ENCODE results near the gene PFDN4.

PFDN4 gene

DNA sequence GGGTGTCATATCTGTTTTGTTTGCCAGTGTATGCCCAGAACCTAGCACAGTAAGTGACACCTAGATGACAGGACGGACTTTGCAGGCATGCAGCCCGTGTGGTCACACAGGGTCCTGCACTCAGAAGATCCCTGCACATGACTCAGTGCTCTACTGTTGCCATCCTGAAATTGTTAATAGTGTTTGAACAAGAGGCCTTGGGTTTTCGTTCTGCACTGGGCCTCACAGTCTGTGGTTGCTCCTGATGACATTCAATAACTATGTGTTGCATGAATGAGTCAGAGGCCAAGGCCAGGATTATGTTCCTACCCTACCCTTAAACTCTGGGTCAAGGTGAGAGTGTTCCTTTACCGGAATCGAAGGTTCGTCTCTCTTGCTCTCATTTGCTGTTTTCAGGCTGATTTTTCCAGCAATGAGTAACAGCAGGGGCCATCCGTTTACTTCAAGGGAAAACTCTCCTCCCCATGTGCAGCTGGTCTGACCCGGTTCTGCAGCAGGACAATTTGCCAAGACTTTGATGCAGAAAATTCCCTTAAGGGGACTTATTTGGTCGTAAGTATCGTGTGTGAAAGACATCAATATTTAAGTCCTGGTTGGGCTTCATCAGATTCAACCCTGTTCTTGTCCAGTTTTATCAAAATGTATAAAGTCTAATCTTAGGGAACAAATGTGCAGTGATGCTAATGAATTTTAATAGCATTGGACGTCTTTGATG is 13.0 kb upstream of the PFDN4 start:
- no peak for DNase-seq (ENCODE audit: insufficient read length)
- FAIRE-seq: no peak
- TF ChIP-seq TAF1 (IDR thresholded peaks at IDR 0.05; ENCODE audit: borderline replicate concordance, low read depth, low read length): no peak
- no peak for TF ChIP-seq POLR2AphosphoS5 (IDR thresholded peaks at IDR 0.05; ENCODE audit: low read depth, low read length)
- TF ChIP-seq POLR2A (IDR thresholded peaks at IDR 0.05; ENCODE audit: low read depth, low read length): no peak

DNA sequence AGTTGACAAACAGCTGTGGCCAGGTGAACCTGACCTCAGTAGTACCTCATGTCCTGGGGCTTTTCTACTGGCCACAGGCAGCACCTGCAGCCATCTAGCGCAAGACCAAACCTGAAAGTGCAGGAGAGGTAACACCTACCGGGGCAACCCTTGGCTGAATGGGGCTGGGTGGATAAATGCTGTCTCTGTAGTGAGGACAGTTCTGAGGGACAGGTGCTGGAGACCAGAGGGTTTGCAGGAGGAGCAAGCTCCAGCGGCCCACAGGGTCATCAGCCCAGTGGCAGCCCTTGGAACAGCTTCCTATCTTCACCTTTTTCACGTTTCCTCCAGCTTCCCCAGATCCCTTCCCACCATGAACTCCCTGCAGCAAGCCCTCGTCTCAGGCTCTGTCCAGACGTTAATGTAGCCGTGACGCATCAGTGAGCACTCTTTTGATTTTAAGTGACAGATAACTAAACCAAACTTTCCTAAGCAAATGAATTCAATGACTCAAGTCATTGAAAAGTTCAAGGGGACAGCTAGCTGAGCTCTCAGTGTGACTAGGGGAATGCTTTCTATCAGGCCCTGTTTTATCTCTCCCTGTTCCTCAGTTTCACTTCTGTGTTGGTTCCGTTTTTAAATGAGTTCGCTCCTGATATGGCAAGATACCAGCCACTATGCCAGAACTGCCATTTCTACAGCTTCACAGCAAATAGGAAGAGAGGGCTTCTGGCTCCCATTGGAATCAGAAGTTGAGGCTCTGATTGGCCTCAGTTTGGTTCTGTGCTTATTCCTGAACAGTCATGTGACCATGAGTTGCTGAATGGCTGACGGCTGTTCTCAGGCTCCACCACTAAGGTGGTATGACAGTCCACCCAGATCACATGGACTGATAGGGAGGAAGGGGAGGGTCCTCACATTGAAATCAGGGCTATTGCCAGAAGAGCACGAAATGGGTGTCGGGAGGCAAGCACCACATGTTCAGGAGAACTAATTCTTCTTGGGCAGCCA is 12.1 kb upstream of the PFDN4 start:
- no peak for TF ChIP-seq POLR2A (IDR thresholded peaks at IDR 0.05; ENCODE audit: low read depth, low read length)
- FAIRE-seq (no peak), DNase-seq (ENCODE audit: insufficient read length) (no peak)

- FAIRE-seq (no peak), DNase-seq (ENCODE audit: insufficient read length) (no peak)
- TF ChIP-seq TAF1 (IDR thresholded peaks at IDR 0.05; ENCODE audit: borderline replicate concordance, low read depth, low read length): no peak
- no peak for TF ChIP-seq POLR2A (IDR thresholded peaks at IDR 0.05; ENCODE audit: low read depth, low read length)
- no peak for TF ChIP-seq POLR2AphosphoS5 (IDR thresholded peaks at IDR 0.05; ENCODE audit: low read depth, low read length)
These were observed 10.0 kb upstream of the PFDN4 start for GRCh38 chr20:54197621-54198604.

DNA sequence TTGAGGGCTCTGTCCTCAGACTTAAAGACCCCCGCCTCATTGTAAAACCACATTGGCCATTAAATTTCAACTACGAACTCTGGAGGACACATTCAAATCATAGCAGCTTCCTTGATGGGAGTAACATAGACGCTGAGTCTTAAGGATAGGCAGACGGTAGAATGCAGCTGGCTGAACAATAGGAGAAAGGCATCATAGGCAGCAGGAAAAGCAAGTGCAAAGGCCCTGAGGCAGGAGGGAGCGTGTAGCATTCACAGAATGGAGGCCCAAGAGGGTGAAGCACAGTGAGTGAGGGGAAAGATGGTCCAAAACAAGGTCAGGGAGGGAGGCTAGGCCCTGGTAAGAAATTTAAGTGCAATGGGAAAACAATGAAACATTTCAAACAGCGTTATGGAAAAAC is 8.6 kb upstream of the PFDN4 start:
- TF ChIP-seq POLR2AphosphoS5 (IDR thresholded peaks at IDR 0.05; ENCODE audit: low read depth, low read length) (no peak), POLR2A (IDR thresholded peaks at IDR 0.05; ENCODE audit: low read depth, low read length) (no peak), TAF1 (IDR thresholded peaks at IDR 0.05; ENCODE audit: borderline replicate concordance, low read depth, low read length) (no peak)
- FAIRE-seq (no peak), DNase-seq (ENCODE audit: insufficient read length) (no peak)

- peak; percentile 71 for FAIRE-seq
- DNase-seq (ENCODE audit: insufficient read length): peak; percentile 24
- TF ChIP-seq TAF1 (IDR thresholded peaks at IDR 0.05; ENCODE audit: borderline replicate concordance, low read depth, low read length): no peak
- TF ChIP-seq POLR2AphosphoS5 (IDR thresholded peaks at IDR 0.05; ENCODE audit: low read depth, low read length): no peak
- no peak for TF ChIP-seq POLR2A (IDR thresholded peaks at IDR 0.05; ENCODE audit: low read depth, low read length)
These were observed 8.1 kb upstream of the PFDN4 start for GRCh38 chr20:54199721-54200176.

DNA sequence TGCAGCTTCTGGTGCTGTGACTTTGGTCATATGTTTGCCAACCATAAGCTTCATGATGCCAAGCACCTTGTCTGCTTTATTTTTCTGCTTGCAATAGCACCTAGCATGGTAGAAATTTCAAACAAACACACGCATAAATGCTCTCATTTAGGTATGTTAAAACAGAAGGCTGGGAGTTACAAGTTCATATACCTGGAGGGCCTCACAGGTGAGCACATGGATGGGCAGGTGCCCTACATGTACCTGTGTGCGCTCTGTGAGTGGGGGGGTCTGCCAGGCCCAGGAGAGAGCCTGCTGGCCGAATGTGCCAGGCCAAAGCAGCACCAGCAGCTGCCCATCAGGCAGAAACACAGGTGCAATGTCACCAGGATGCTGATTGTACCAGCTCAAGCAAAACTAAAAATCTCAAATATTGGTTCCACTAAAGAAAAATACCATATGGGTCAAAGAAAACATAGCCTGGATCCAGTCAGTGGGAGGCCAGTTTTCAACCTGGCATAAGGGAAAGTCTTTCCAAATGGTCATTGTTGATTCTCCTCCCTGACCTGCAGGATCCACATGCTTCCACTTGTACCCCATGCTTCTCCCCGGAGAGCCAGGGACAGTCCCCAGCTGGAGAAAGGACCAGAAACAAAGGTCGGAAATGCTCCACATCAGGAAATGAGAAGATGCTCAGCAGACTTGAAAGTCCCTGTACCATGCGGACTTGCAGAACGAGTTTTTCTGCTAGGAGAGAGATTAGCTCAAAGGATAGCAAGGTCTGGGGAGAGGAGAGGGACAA is 7.2 kb upstream of the PFDN4 start:
- TF ChIP-seq POLR2AphosphoS5 (IDR thresholded peaks at IDR 0.05; ENCODE audit: low read depth, low read length) (no peak), TAF1 (IDR thresholded peaks at IDR 0.05; ENCODE audit: borderline replicate concordance, low read depth, low read length) (no peak), POLR2A (IDR thresholded peaks at IDR 0.05; ENCODE audit: low read depth, low read length) (no peak)
- DNase-seq (ENCODE audit: insufficient read length) (no peak), FAIRE-seq (no peak)

GRCh38 chr20:54201268-54201846 is 6.5 kb upstream of the PFDN4 start:
- FAIRE-seq (no peak), DNase-seq (ENCODE audit: insufficient read length) (no peak)
- TF ChIP-seq POLR2AphosphoS5 (IDR thresholded peaks at IDR 0.05; ENCODE audit: low read depth, low read length) (no peak), TAF1 (IDR thresholded peaks at IDR 0.05; ENCODE audit: borderline replicate concordance, low read depth, low read length) (no peak), POLR2A (IDR thresholded peaks at IDR 0.05; ENCODE audit: low read depth, low read length) (no peak)

GRCh38 chr20:54203281-54203680 is 4.6 kb upstream of the PFDN4 start:
- no peak for DNase-seq (ENCODE audit: insufficient read length)
- TF ChIP-seq POLR2A (IDR thresholded peaks at IDR 0.05; ENCODE audit: low read depth, low read length) (no peak), TAF1 (IDR thresholded peaks at IDR 0.05; ENCODE audit: borderline replicate concordance, low read depth, low read length) (no peak), POLR2AphosphoS5 (IDR thresholded peaks at IDR 0.05; ENCODE audit: low read depth, low read length) (no peak)
- no peak for FAIRE-seq

DNA sequence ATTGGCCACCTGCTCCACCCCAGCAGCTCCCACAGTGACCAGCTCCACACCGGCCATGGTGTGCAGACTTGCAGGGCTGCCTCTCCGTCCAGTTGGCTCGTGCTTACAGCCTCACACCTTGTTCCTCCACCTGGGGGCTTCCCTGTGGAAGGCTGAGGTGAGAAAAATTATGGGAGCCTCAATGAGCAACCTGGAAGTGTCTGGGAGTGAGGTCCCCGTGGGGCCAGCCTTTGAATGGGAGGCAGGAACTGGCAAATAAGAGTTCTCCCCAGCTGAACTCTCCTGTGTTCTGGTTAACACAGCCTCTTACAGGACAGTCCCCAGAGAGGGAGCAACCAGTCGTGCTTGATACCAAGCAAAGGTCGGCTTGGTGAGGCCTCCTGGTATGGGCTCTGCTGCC is 3.8 kb upstream of the PFDN4 start:
- TF ChIP-seq TAF1 (IDR thresholded peaks at IDR 0.05; ENCODE audit: borderline replicate concordance, low read depth, low read length) (no peak), POLR2A (IDR thresholded peaks at IDR 0.05; ENCODE audit: low read depth, low read length) (no peak), POLR2AphosphoS5 (IDR thresholded peaks at IDR 0.05; ENCODE audit: low read depth, low read length) (no peak)
- no peak for FAIRE-seq
- no peak for DNase-seq (ENCODE audit: insufficient read length)

DNA sequence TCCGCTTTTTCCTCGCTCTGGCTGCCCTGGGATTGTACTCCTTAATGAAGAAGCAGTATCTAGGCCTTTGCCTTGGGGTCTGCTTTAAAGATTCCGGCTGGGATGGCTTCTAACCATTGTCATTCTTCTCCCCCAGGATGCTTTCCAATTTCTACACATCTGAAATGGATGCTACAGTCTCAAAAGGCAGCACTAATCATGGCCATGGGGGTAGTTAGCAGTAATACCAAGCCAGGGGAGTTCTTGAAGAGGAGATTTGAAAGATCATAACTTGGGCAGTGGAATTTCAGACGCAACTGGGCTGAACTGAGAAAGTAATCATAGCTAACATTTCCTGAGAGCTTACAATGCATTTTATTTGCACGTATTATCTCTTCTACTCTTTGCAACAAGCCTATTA is 3.4 kb upstream of the PFDN4 start:
- no peak for TF ChIP-seq POLR2AphosphoS5 (IDR thresholded peaks at IDR 0.05; ENCODE audit: low read depth, low read length)
- no peak for TF ChIP-seq POLR2A (IDR thresholded peaks at IDR 0.05; ENCODE audit: low read depth, low read length)
- TF ChIP-seq TAF1 (IDR thresholded peaks at IDR 0.05; ENCODE audit: borderline replicate concordance, low read depth, low read length): no peak
- DNase-seq (ENCODE audit: insufficient read length) (no peak), FAIRE-seq (no peak)
